ENCODE results near the gene PIGT. TPM values are rescaled to one million over a fixed set of nuclear protein-coding genes. Genes with fewer than 3 reads are reported as not detected.

Gene PIGT
- total RNA-seq, 1 experiment from 2014 or later = 193 TPM

GRCh38 chr20:45392733-45393132, 23.2 kb upstream of the PIGT start:
- no peak for DNase-seq

GRCh38 chr20:45394221-45395113, 21.5 kb upstream of the PIGT start:
- Mint-ChIP-seq H3K36me3 (ENCODE audit: insufficient read depth, unreplicated experiment) (no peaks in the 10 kb centered on the region), H3K4me3 (ENCODE audit: low read depth, unreplicated experiment) (no peak overlapping the region), H3K9me3 (ENCODE audit: low read depth, unreplicated experiment) (peaks cover 3% of the 10 kb centered on the region), H3K27ac (ENCODE audit: unreplicated experiment) (no peak overlapping the region), H3K4me1 (ENCODE audit: low read depth, unreplicated experiment) (no peaks in the 10 kb centered on the region), H3K27me3 (ENCODE audit: unreplicated experiment) (no peaks in the 10 kb centered on the region)
- CTCF ChIA-PET = interaction anchor here (0.6 to 0.7 kb wide), 2 partner anchors 12 to 82 kb away, joined by 3 to 4 read pairs; no protein-coding TSS in a partner anchor
- intact Hi-C loops (cut with micrococcal nuclease; ENCODE audit: unreplicated experiment) = no loop called here
- DNase-seq = no peak
- TF ChIP-seq, protein P1, sequence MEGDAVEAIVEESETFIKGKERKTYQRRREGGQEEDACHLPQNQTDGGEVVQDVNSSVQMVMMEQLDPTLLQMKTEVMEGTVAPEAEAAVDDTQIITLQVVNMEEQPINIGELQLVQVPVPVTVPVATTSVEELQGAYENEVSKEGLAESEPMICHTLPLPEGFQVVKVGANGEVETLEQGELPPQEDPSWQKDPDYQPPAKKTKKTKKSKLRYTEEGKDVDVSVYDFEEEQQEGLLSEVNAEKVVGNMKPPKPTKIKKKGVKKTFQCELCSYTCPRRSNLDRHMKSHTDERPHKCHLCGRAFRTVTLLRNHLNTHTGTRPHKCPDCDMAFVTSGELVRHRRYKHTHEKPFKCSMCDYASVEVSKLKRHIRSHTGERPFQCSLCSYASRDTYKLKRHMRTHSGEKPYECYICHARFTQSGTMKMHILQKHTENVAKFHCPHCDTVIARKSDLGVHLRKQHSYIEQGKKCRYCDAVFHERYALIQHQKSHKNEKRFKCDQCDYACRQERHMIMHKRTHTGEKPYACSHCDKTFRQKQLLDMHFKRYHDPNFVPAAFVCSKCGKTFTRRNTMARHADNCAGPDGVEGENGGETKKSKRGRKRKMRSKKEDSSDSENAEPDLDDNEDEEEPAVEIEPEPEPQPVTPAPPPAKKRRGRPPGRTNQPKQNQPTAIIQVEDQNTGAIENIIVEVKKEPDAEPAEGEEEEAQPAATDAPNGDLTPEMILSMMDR (IDR thresholded peaks at IDR 0.05; ENCODE audit: unreplicated experiment) = no peak
- BruUV-seq (replicated peaks) = no TSS peak

More at GRCh38 chr20:45392733-45393132, 23.2 kb upstream of the PIGT start:
- CTCF ChIA-PET = interaction anchor here (0.6 to 1.3 kb wide), 9 partner anchors 12 to 500 kb away, joined by 3 to 9 read pairs (median 4); no protein-coding TSS in a partner anchor
- no peaks in the 10 kb centered on the region for H3K4me1 Mint-ChIP-seq (ENCODE audit: low read depth, unreplicated experiment)
- BruUV-seq (replicated peaks) = no TSS peak
- intact Hi-C loops (cut with micrococcal nuclease; ENCODE audit: unreplicated experiment) = no loop called here
- H3K27me3 Mint-ChIP-seq (ENCODE audit: unreplicated experiment) = no peaks in the 10 kb centered on the region
- TF ChIP-seq, protein P1 (IDR thresholded peaks at IDR 0.05; ENCODE audit: unreplicated experiment) = no peak
- H3K4me3 Mint-ChIP-seq (ENCODE audit: low read depth, unreplicated experiment) = no peak overlapping the region
- no peaks in the 10 kb centered on the region for H3K36me3 Mint-ChIP-seq (ENCODE audit: insufficient read depth, unreplicated experiment)
- no peak overlapping the region for H3K27ac Mint-ChIP-seq (ENCODE audit: unreplicated experiment)
- no peaks in the 10 kb centered on the region for H3K9me3 Mint-ChIP-seq (ENCODE audit: low read depth, unreplicated experiment)

- H3K36me3 Mint-ChIP-seq (ENCODE audit: insufficient read depth, unreplicated experiment) = no peaks in the 10 kb centered on the region
- TF ChIP-seq, protein P1 (IDR thresholded peaks at IDR 0.05; ENCODE audit: unreplicated experiment) = no peak
- CTCF ChIA-PET = interaction anchor here (0.6 kb wide), 1 partner anchor 82 kb away, joined by 4 read pairs; no protein-coding TSS in a partner anchor
- H3K4me3 Mint-ChIP-seq (ENCODE audit: low read depth, unreplicated experiment) = no peak overlapping the region
- peaks cover 9% of the 10 kb centered on the region for H3K9me3 Mint-ChIP-seq (ENCODE audit: low read depth, unreplicated experiment)
- intact Hi-C loops (cut with micrococcal nuclease; ENCODE audit: unreplicated experiment) = no loop called here
- no peaks in the 10 kb centered on the region for H3K4me1 Mint-ChIP-seq (ENCODE audit: low read depth, unreplicated experiment)
- BruUV-seq (replicated peaks) = no TSS peak
- no peak overlapping the region for H3K27ac Mint-ChIP-seq (ENCODE audit: unreplicated experiment)
- no peak for DNase-seq
- no peaks in the 10 kb centered on the region for H3K27me3 Mint-ChIP-seq (ENCODE audit: unreplicated experiment)
These were observed 20.9 kb upstream of the PIGT start for GRCh38 chr20:45395114-45395415.

- TF ChIP-seq, protein P1 (IDR thresholded peaks at IDR 0.05; ENCODE audit: unreplicated experiment) = no peak
- Mint-ChIP-seq H3K9me3 (ENCODE audit: low read depth, unreplicated experiment) (peaks cover 13% of the 10 kb centered on the region), H3K4me3 (ENCODE audit: low read depth, unreplicated experiment) (no peak overlapping the region), H3K36me3 (ENCODE audit: insufficient read depth, unreplicated experiment) (no peaks in the 10 kb centered on the region), H3K27ac (ENCODE audit: unreplicated experiment) (no peak overlapping the region), H3K27me3 (ENCODE audit: unreplicated experiment) (no peaks in the 10 kb centered on the region), H3K4me1 (ENCODE audit: low read depth, unreplicated experiment) (no peaks in the 10 kb centered on the region)
- intact Hi-C loops (cut with micrococcal nuclease; ENCODE audit: unreplicated experiment) = no loop called here
- no peak for DNase-seq
- no TSS peak for BruUV-seq (replicated peaks)
- CTCF ChIA-PET = no interaction called here
These were observed 16.9 kb upstream of the PIGT start for GRCh38 chr20:45399018-45399417.
